ENCODE data around the gene DTX1.

GRCh38 chr12:113048716-113049127, 7.8 kb upstream of the DTX1 start:
- TF ChIP-seq, protein P1, sequence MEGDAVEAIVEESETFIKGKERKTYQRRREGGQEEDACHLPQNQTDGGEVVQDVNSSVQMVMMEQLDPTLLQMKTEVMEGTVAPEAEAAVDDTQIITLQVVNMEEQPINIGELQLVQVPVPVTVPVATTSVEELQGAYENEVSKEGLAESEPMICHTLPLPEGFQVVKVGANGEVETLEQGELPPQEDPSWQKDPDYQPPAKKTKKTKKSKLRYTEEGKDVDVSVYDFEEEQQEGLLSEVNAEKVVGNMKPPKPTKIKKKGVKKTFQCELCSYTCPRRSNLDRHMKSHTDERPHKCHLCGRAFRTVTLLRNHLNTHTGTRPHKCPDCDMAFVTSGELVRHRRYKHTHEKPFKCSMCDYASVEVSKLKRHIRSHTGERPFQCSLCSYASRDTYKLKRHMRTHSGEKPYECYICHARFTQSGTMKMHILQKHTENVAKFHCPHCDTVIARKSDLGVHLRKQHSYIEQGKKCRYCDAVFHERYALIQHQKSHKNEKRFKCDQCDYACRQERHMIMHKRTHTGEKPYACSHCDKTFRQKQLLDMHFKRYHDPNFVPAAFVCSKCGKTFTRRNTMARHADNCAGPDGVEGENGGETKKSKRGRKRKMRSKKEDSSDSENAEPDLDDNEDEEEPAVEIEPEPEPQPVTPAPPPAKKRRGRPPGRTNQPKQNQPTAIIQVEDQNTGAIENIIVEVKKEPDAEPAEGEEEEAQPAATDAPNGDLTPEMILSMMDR (optimal IDR thresholded peaks at IDR 0.05 in 1 of 3, IDR thresholded peaks at IDR 0.05 in 1 of 3, conservative IDR thresholded peaks at IDR 0.05 in 1 of 3; ENCODE audit: extremely low read depth in 1 of 3, insufficient read depth in 2 of 3, low read length in 3 of 3), result peak; percentile 67 to 81 (median 69)
- no peak for TF ChIP-seq EZH2 (IDR thresholded peaks at IDR 0.05; ENCODE audit: low read length)

Measured in keratinocyte (primary cell).